GM12878 (cell line): ENCODE results near the gene KBTBD13. TPM values are rescaled to one million over a fixed set of nuclear protein-coding genes. Genes with fewer than 3 reads are reported as not detected.

ENCODE experiments used
- ATAC-seq: fragments of 200-7000 bp; cut with Tn5 transposase; 3 replicates; pipeline ENCODE4 v1.9.1; 2020; ENCODE audit warnings: mild to moderate bottlenecking, moderate library complexity
- BruUV-seq: library from RNA; stranded (reverse); fragments of 400-500 nt; replicated peaks from 2 replicates; lab custom pipeline; 2021; lab: Mats Ljungman, UMichigan
- CTCF ChIA-PET: fragments of 300-600 bp; sonication (Branson Sonifier 250); formaldehyde crosslinking; extraction: SDS; loops from one replicate; lab custom pipeline; 2021; ENCODE audit warnings: inconsistent platforms; lab: Yijun Ruan, JAX
- POLR2A ChIA-PET: fragments of 350-600 bp; formaldehyde crosslinking; extraction: SDS; loops from one replicate; lab custom pipeline; 2021; ENCODE audit warnings: inconsistent platforms; lab: Charles Lee
- RAD21 ChIA-PET: fragments of 300-600 bp; sonication (Branson Sonifier 250); formaldehyde crosslinking; loops from one replicate; lab custom pipeline; 2023; ENCODE audit warnings: antibody characterized with exemption; ENCODE audit not compliant: unreplicated experiment; lab: Charles Lee
- SMC1A ChIA-PET: fragments of 300-600 bp; sonication (Branson Sonifier 250); formaldehyde crosslinking; loops from one replicate; lab custom pipeline; 2023; ENCODE audit not compliant: unreplicated experiment, uncharacterized antibody; lab: Charles Lee
- DNase-seq: peaks from one replicate; pipeline ENCODE4 v3.0.0-alpha.2; 2011; ENCODE audit warnings: low read depth, low spot score
- FAIRE-seq: peaks from 3 replicates; lab custom pipeline; 2011; peaks lifted over from hg19 to GRCh38; lab: Jason Lieb, UNC
- H2AFZ ChIP-seq: 2 replicates; pipeline ENCODE4 v1.6.0; 2011; ENCODE audit warnings: low read depth, low read length, control low read depth; ENCODE audit not compliant: control insufficient read depth
- H3K27ac ChIP-seq: 2 replicates; pipeline ENCODE4 v1.5.1; 2011; ENCODE audit warnings: control low read depth; ENCODE audit not compliant: control insufficient read depth, insufficient read depth
- H3K27me3 ChIP-seq, 2 experiments: replicated peaks in 1 of 2; 2 replicates each; pipeline versions ENCODE4 v1.6.0 to v1.6.1; 2011; ENCODE audit warnings: low read length in 1 of 2; ENCODE audit not compliant: control insufficient read depth in 2 of 2, insufficient read depth in 2 of 2
- H3K36me3 ChIP-seq, 2 experiments: 2 replicates each; pipeline ENCODE4 v1.5.1; 2011; ENCODE audit warnings: low read length in 1 of 2; ENCODE audit not compliant: control insufficient read depth in 2 of 2, insufficient read depth in 2 of 2
- H3K4me1 ChIP-seq: 2 replicates; pipeline ENCODE4 v1.6.1; 2011; ENCODE audit warnings: mild to moderate bottlenecking, low read length, moderate library complexity, mixed read lengths; ENCODE audit not compliant: control insufficient read depth, insufficient read depth
- H3K4me2 ChIP-seq: 2 replicates; pipeline ENCODE4 v1.6.0; 2011; ENCODE audit warnings: control low read depth; ENCODE audit not compliant: control insufficient read depth, insufficient read depth
- H3K4me3 ChIP-seq: fragments of 200-600 bp; sonication (generic); 2 replicates; pipeline ENCODE4 v1.5.1; 2016
- H3K79me2 ChIP-seq: 2 replicates; pipeline ENCODE4 v1.6.0; 2011; ENCODE audit warnings: low read length; ENCODE audit not compliant: control insufficient read depth, insufficient read depth
- H3K9ac ChIP-seq: 2 replicates; pipeline ENCODE4 v1.8.0; 2011; ENCODE audit warnings: low read length, control low read depth, mixed read lengths; ENCODE audit not compliant: control insufficient read depth, insufficient read depth
- H3K9me3 ChIP-seq: replicated peaks from 3 replicates; pipeline ENCODE4 v1.5.1; 2011; ENCODE audit warnings: mild to moderate bottlenecking, low read length; ENCODE audit not compliant: control insufficient read depth, insufficient read depth
- H4K20me1 ChIP-seq: 2 replicates; pipeline ENCODE4 v1.6.0; 2011; ENCODE audit not compliant: control insufficient read depth, insufficient read depth
- CEBPB ChIP-seq, 2 experiments: fragments of 150-350 bp in 1 of 2; IDR thresholded peaks; 2 replicates each; pipeline ENCODE4 v1.6.1; 2012 to 2014; ENCODE audit warnings: low read depth in 2 of 2, low read length in 2 of 2, borderline replicate concordance in 1 of 2, inconsistent platforms in 1 of 2
- CREM ChIP-seq: IDR thresholded peaks from 2 replicates; pipeline ENCODE4 v1.6.1; 2014; ENCODE audit warnings: antibody characterized with exemption, low read depth
- EED ChIP-seq: sonication (generic); IDR thresholded peaks from 2 replicates; pipeline ENCODE4 v1.6.1; 2016; ENCODE audit warnings: antibody characterized with exemption, low read depth
- KAT2A ChIP-seq: conservative IDR thresholded peaks from 2 replicates; pipeline ENCODE4 v1.6.1; 2011; ENCODE audit warnings: low read depth, low read length; ENCODE audit not compliant: control insufficient read depth
- MXI1 ChIP-seq: fragments of 150-350 bp; IDR thresholded peaks from 2 replicates; pipeline ENCODE4 v1.6.1; 2011; ENCODE audit warnings: low read depth, mild to moderate bottlenecking, inconsistent platforms, low read length, improper control_type of control experiment
- NRF1 ChIP-seq: conservative IDR thresholded peaks from 2 replicates; pipeline ENCODE4 v1.6.1; 2011; ENCODE audit warnings: mild to moderate bottlenecking, low read depth, low read length, improper control_type of control experiment
- PAX8 ChIP-seq: fragments of 450-650 bp; IDR thresholded peaks from 2 replicates; pipeline ENCODE4 v1.6.1; 2017; ENCODE audit warnings: mild to moderate bottlenecking, moderate library complexity
- POLR2AphosphoS2 ChIP-seq: IDR thresholded peaks from 2 replicates; pipeline ENCODE4 v1.6.1; 2011; ENCODE audit warnings: low read depth, mild to moderate bottlenecking, low read length, improper control_type of control experiment, moderate library complexity
- RUNX3 ChIP-seq: IDR thresholded peaks from 2 replicates; pipeline ENCODE4 v1.6.1; 2012; ENCODE audit warnings: low read length, inconsistent platforms
- SMAD5 ChIP-seq: IDR thresholded peaks from 2 replicates; pipeline ENCODE4 v1.6.1; 2016; ENCODE audit warnings: antibody characterized with exemption, low read depth
- STAT3 ChIP-seq: IDR thresholded peaks from 2 replicates; pipeline ENCODE4 v1.6.1; 2011; ENCODE audit warnings: low read depth, low read length, improper control_type of control experiment
- WGBS: methylation state at CpG from one replicate; pipeline ENCODE4 v1.1.6; 2016; ENCODE audit warnings: low lambda C conversion rate; ENCODE audit not compliant: insufficient replicate concordance, insufficient coverage; ENCODE audit errors: missing lambda C conversion rate; 5-methylcytosine and 5-hydroxymethylcytosine counted together
- in situ Hi-C: fragments of 300-500 bp; cut with MboI; formaldehyde crosslinking; loops from 9 replicates; pipeline ENCODE4 v1.14.3; 2018; ENCODE audit warnings: mixed read lengths
- intact Hi-C: fragments of 100-400 bp; cut with micrococcal nuclease; formaldehyde crosslinking; loops from one replicate; pipeline ENCODE4 v1.14.2; 2022; ENCODE audit not compliant: unreplicated experiment
- polyA plus RNA-seq, 11 experiments: library from polyadenylated mRNA; depleted of rRNA in 4 of 11; unstranded in 6 of 11; stranded (reverse) in 5 of 11; fragments of >200 nt; fragmentation: Nextera tagmentation in 4 of 11; fragmentation: Illumina TruSeq in 1 of 11; extraction: Ambion mirVana in 4 of 11; extraction: Trizol in 1 of 11; gene quantifications; 1 replicate in 1 of 11; 2 replicates in 10 of 11; pipeline versions ENCODE4 v1.2.1 to v1.2.3, GENCODE V29; 2011 to 2016; ENCODE audit warnings: inconsistent platforms in 2 of 11, missing spikeins in 2 of 11, low read depth in 1 of 11
- total RNA-seq, 4 experiments: library from RNA; depleted of rRNA in 3 of 4; stranded (reverse); fragments of >200 nt in 3 of 4; fragmentation: Illumina TruSeq in 1 of 4; extraction: Trizol in 1 of 4; gene quantifications; 2 replicates each; pipeline versions ENCODE4 v1.2.1 to v1.2.3, GENCODE V29; 2013 to 2021
- TF ChIP-seq, protein P1 (sequence below): fragments of 450-650 bp; IDR thresholded peaks from 2 replicates; pipeline ENCODE4 v1.6.1; 2014; ENCODE audit warnings: mild to moderate bottlenecking
- TF ChIP-seq, protein P2 (sequence below): IDR thresholded peaks from 2 replicates; pipeline ENCODE4 v1.6.1; 2011; ENCODE audit warnings: low read depth, low read length, improper control_type of control experiment, borderline replicate concordance
- TF ChIP-seq, protein P3 (sequence below), 3 experiments: IDR thresholded peaks in 2 of 3; conservative IDR thresholded peaks in 1 of 3; 2 replicates each; pipeline ENCODE4 v1.5.1; 2011; ENCODE audit warnings: low read depth in 3 of 3, low read length in 3 of 3, mild to moderate bottlenecking in 3 of 3, control low read depth in 2 of 3, moderate library complexity in 2 of 3, inconsistent platforms in 1 of 3, mixed read lengths in 1 of 3; ENCODE audit not compliant: control insufficient read depth in 2 of 3, insufficient read depth in 1 of 3; ENCODE audit errors: extremely low read depth in 1 of 3

The KBTBD13 gene
- total and polyA plus RNA-seq, 10 of the 15 experiments (the other 5 are each of a cell fraction or from before 2014, with no cell fraction given) = 0.06 TPM; not detected in 9

DNA sequence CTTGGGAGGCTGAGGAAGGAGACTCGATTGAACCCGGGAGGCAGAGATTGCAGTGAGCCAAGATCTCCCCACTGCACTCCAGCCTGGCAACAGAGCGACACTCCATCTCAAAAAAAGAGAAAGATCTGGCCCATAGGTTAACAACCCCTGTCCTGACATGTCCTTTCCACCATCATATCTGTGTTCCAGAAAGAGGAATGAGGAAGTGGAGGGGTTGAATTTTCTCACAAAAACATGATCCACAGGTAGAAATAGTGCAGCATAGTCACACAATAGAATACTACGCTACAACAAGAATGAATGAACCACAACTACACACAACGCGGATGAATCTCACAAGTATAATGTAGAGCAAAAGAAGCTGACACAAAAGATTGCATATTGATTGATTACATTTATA lies 36.1 kb upstream of the KBTBD13 start:
- POLR2A ChIA-PET = no interaction called here
- no peak overlapping the region for H3K9ac ChIP-seq
- ATAC-seq = no peak
- 89% methylated on average over 6 of the region's 6 CpGs for WGBS
- no peak overlapping the region for H3K4me2 ChIP-seq
- no peak overlapping the region for H2AFZ ChIP-seq
- H3K79me2 ChIP-seq = no peaks in the 10 kb centered on the region
- SMC1A ChIA-PET = no interaction called here
- no peaks in the 10 kb centered on the region for H3K36me3 ChIP-seq
- in situ Hi-C loops (no loop called here), intact Hi-C loops (no loop called here)
- DNase-seq = no peak
- no peak overlapping the region for H3K4me3 ChIP-seq
- RAD21 ChIA-PET = no interaction called here
- no peaks in the 10 kb centered on the region for H3K9me3 ChIP-seq
- FAIRE-seq = no peak
- no peak overlapping the region for H3K27ac ChIP-seq
- H3K4me1 ChIP-seq = no peaks in the 10 kb centered on the region
- CTCF ChIA-PET = no interaction called here
- H4K20me1 ChIP-seq = no peaks in the 10 kb centered on the region
- no peak for TF ChIP-seq MXI1
- TF ChIP-seq, protein P1, sequence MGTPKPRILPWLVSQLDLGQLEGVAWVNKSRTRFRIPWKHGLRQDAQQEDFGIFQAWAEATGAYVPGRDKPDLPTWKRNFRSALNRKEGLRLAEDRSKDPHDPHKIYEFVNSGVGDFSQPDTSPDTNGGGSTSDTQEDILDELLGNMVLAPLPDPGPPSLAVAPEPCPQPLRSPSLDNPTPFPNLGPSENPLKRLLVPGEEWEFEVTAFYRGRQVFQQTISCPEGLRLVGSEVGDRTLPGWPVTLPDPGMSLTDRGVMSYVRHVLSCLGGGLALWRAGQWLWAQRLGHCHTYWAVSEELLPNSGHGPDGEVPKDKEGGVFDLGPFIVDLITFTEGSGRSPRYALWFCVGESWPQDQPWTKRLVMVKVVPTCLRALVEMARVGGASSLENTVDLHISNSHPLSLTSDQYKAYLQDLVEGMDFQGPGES = no peak
- no peak for TF ChIP-seq CREM
- no peak for TF ChIP-seq STAT3
- TF ChIP-seq PAX8 = no peak
- no peak for TF ChIP-seq NRF1
- TF ChIP-seq, protein P2, sequence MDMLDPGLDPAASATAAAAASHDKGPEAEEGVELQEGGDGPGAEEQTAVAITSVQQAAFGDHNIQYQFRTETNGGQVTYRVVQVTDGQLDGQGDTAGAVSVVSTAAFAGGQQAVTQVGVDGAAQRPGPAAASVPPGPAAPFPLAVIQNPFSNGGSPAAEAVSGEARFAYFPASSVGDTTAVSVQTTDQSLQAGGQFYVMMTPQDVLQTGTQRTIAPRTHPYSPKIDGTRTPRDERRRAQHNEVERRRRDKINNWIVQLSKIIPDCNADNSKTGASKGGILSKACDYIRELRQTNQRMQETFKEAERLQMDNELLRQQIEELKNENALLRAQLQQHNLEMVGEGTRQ = no peak
- no peak for TF ChIP-seq EED
- no peak for TF ChIP-seq KAT2A
- TF ChIP-seq, protein P3, sequence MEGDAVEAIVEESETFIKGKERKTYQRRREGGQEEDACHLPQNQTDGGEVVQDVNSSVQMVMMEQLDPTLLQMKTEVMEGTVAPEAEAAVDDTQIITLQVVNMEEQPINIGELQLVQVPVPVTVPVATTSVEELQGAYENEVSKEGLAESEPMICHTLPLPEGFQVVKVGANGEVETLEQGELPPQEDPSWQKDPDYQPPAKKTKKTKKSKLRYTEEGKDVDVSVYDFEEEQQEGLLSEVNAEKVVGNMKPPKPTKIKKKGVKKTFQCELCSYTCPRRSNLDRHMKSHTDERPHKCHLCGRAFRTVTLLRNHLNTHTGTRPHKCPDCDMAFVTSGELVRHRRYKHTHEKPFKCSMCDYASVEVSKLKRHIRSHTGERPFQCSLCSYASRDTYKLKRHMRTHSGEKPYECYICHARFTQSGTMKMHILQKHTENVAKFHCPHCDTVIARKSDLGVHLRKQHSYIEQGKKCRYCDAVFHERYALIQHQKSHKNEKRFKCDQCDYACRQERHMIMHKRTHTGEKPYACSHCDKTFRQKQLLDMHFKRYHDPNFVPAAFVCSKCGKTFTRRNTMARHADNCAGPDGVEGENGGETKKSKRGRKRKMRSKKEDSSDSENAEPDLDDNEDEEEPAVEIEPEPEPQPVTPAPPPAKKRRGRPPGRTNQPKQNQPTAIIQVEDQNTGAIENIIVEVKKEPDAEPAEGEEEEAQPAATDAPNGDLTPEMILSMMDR (IDR thresholded peaks at IDR 0.05 in 2 of 3, conservative IDR thresholded peaks at IDR 0.05 in 1 of 3; ENCODE audit: control insufficient read depth in 2 of 3, extremely low read depth in 1 of 3, insufficient read depth in 1 of 3, low read depth in 3 of 3, low read length in 3 of 3) = no peak
- TF ChIP-seq RUNX3 = no peak
- TF ChIP-seq POLR2AphosphoS2 = no peak
- no peak for TF ChIP-seq CEBPB (IDR thresholded peaks at IDR 0.05; ENCODE audit: borderline replicate concordance in 1 of 2, low read depth in 2 of 2, low read length in 2 of 2)
- no peak for TF ChIP-seq SMAD5
- no peaks in the 10 kb centered on the region for H3K27me3 ChIP-seq
- no TSS peak for BruUV-seq
